Measurements from ENCODE around the gene GLI1.
"Not testable (repeated sequence)": the region's sequence is repeated elsewhere in the genome, so short reads cannot be mapped to it uniquely, and the experiment has no call there.

The GLI1 gene

GRCh38 chr12:57511161-57511560 lies 51.6 kb downstream of the GLI1 start:
- Histone ChIP-seq H3K27ac (ENCODE audit: poor library complexity, severe bottlenecking) (no peak overlapping the region), H3K4me3 (ENCODE audit: severe bottlenecking) (no peak overlapping the region), H3K36me3 (ENCODE audit: low read depth) (peaks cover 87% of the 10 kb centered on the region), H3K27me3 (ENCODE audit: insufficient read depth, poor library complexity, severe bottlenecking) (no peaks in the 10 kb centered on the region), H3K4me1 (ENCODE audit: insufficient read depth, poor library complexity, severe bottlenecking) (peaks cover 7% of the 10 kb centered on the region), H3K9me3 (ENCODE audit: severe bottlenecking) (no peaks in the 10 kb centered on the region)
- no peak for ATAC-seq (ENCODE audit: low read depth)
- TF ChIP-seq CTCF (IDR thresholded peaks at IDR 0.05; ENCODE audit: poor library complexity, severe bottlenecking) = no peak
- no peak for DNase-seq (ENCODE audit: low spot score)

DNA sequence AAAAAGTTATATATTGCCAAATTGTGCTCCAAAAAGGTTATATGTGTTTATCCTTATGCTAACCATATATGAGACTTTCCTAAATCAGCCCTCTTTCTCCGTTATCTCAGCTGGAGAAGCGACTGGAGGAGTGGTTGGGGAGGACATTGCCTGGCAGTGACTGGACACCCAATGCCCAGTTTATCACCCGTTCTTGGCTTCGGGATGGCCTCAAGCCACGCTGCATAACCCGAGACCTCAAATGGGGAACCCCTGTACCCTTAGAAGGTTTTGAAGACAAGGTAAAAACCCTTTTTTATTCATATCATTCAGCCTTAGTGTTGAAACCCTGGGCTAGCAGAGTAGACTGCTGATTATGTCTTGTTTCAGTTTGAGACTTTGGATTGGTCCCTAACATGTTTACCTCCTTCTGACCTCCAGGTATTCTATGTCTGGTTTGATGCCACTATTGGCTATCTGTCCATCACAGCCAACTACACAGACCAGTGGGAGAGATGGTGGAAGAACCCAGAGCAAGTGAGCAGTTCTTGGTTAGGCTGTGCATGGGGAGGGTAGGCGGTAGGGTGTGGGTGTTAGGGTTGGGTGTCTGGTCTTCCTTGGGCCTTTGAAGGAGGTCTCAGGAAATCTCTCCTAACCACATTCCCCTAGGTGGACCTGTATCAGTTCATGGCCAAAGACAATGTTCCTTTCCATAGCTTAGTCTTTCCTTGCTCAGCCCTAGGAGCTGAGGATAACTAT lies 52.2 kb downstream of the GLI1 start:
- Histone ChIP-seq H3K36me3 (ENCODE audit: low read depth) (peaks cover 87% of the 10 kb centered on the region), H3K27me3 (ENCODE audit: insufficient read depth, poor library complexity, severe bottlenecking) (no peaks in the 10 kb centered on the region), H3K27ac (ENCODE audit: poor library complexity, severe bottlenecking) (no peak overlapping the region), H3K4me1 (ENCODE audit: insufficient read depth, poor library complexity, severe bottlenecking) (peaks cover 7% of the 10 kb centered on the region), H3K9me3 (ENCODE audit: severe bottlenecking) (no peaks in the 10 kb centered on the region), H3K4me3 (ENCODE audit: severe bottlenecking) (no peak overlapping the region)
- no peak for TF ChIP-seq CTCF (IDR thresholded peaks at IDR 0.05; ENCODE audit: poor library complexity, severe bottlenecking)
- DNase-seq (ENCODE audit: low spot score) = no peak
- ATAC-seq (ENCODE audit: low read depth) = no peak

DNA sequence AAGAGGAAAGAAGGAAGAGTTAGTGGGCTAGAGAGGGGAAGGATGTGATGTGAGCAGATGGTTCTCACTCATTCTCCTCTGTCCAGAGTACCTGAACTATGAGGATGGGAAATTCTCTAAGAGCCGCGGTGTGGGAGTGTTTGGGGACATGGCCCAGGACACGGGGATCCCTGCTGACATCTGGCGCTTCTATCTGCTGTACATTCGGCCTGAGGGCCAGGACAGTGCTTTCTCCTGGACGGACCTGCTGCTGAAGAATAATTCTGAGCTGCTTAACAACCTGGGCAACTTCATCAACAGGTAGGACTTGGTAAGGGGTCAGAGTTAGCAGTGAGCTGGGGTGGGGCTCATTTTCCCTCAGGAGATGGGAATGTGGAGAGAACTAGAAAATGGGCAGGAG lies 53.1 kb downstream of the GLI1 start:
- Histone ChIP-seq H3K27me3 (ENCODE audit: insufficient read depth, poor library complexity, severe bottlenecking) (no peaks in the 10 kb centered on the region), H3K4me1 (ENCODE audit: insufficient read depth, poor library complexity, severe bottlenecking) (peaks cover 7% of the 10 kb centered on the region), H3K9me3 (ENCODE audit: severe bottlenecking) (no peaks in the 10 kb centered on the region), H3K36me3 (ENCODE audit: low read depth) (peaks cover 96% of the 10 kb centered on the region), H3K27ac (ENCODE audit: poor library complexity, severe bottlenecking) (no peak overlapping the region), H3K4me3 (ENCODE audit: severe bottlenecking) (no peak overlapping the region)
- no peak for DNase-seq (ENCODE audit: low spot score)
- TF ChIP-seq CTCF (IDR thresholded peaks at IDR 0.05; ENCODE audit: poor library complexity, severe bottlenecking) = no peak
- ATAC-seq (ENCODE audit: low read depth) = no peak

DNA sequence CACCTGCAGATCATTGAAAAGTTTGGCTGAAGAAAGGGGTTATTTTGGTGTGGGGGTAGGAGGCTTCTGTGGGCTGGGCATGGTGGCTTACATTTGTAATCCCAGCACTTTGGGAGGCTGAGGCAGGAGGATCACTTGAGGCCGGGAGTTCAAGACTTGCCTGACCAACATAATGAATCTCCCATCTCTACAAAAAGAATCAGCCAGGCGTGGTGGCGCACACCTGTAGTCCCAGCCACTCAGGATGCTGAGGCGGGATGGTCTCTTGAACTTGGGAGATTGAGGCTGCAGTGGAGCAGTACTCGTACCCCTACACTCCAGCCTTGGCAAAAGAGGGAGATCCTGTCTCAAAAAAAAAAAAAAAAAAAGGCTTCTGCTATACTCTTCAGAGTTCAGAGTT lies 53.7 kb downstream of the GLI1 start:
- no peaks in the 10 kb centered on the region for H3K27me3 ChIP-seq (ENCODE audit: insufficient read depth, poor library complexity, severe bottlenecking)
- ATAC-seq (ENCODE audit: low read depth) (no peak), DNase-seq (ENCODE audit: low spot score) (no peak)
- H3K36me3 ChIP-seq (ENCODE audit: low read depth) = peaks cover 98% of the 10 kb centered on the region
- no peak overlapping the region for H3K4me3 ChIP-seq (ENCODE audit: severe bottlenecking)
- H3K4me1 ChIP-seq (ENCODE audit: insufficient read depth, poor library complexity, severe bottlenecking) = peaks cover 10% of the 10 kb centered on the region
- no peak for TF ChIP-seq CTCF (IDR thresholded peaks at IDR 0.05; ENCODE audit: poor library complexity, severe bottlenecking)
- no peaks in the 10 kb centered on the region for H3K9me3 ChIP-seq (ENCODE audit: severe bottlenecking)
- H3K27ac ChIP-seq (ENCODE audit: poor library complexity, severe bottlenecking) = no peak overlapping the region

- H3K4me1 ChIP-seq (ENCODE audit: insufficient read depth, poor library complexity, severe bottlenecking) = peaks cover 14% of the 10 kb centered on the region
- ATAC-seq (ENCODE audit: low read depth); H3K4me3 ChIP-seq (ENCODE audit: severe bottlenecking); H3K9me3 ChIP-seq (ENCODE audit: severe bottlenecking); H3K27me3 ChIP-seq (ENCODE audit: insufficient read depth, poor library complexity, severe bottlenecking); DNase-seq (ENCODE audit: low spot score); H3K27ac ChIP-seq (ENCODE audit: poor library complexity, severe bottlenecking): not testable (repeated sequence)
- peaks cover 98% of the 10 kb centered on the region for H3K36me3 ChIP-seq (ENCODE audit: low read depth)
These were observed 54.1 kb downstream of the GLI1 start for GRCh38 chr12:57513677-57514076.

GRCh38 chr12:57514246-57514645 lies 54.7 kb downstream of the GLI1 start:
- not testable (repeated sequence) for DNase-seq (ENCODE audit: low spot score); H3K27me3 ChIP-seq (ENCODE audit: insufficient read depth, poor library complexity, severe bottlenecking); H3K9me3 ChIP-seq (ENCODE audit: severe bottlenecking); H3K27ac ChIP-seq (ENCODE audit: poor library complexity, severe bottlenecking); ATAC-seq (ENCODE audit: low read depth); H3K4me3 ChIP-seq (ENCODE audit: severe bottlenecking)
- peaks cover 17% of the 10 kb centered on the region for H3K4me1 ChIP-seq (ENCODE audit: insufficient read depth, poor library complexity, severe bottlenecking)
- peaks cover 98% of the 10 kb centered on the region for H3K36me3 ChIP-seq (ENCODE audit: low read depth)
